Measurements from ENCODE around the gene ITGB4. TPM values are rescaled to one million over a fixed set of nuclear protein-coding genes. Genes with fewer than 3 reads are reported as not detected.

Gene ITGB4
- total RNA-seq, 1 experiment from 2014 or later: 568 TPM

Small RNA genes within 50 kb of the gene (microRNA-seq; reads per million reads assigned to microRNA genes)
- 1.2 reads per million for gene MIR4738 (ENCODE audit: borderline number of aligned reads)

Other genes starting within 250 kb of the ITGB4 start
- gene CASKIN2, start 205.9 kb upstream of the ITGB4 start, total RNA-seq (2021; ENCODE audit: unreplicated experiment): 38.4 TPM
- 87.3 TPM for gene TSEN54, start 204.9 kb upstream of the ITGB4 start, total RNA-seq (2021; ENCODE audit: unreplicated experiment)
- gene LLGL2, start 195.8 kb upstream of the ITGB4 start, total RNA-seq (2021; ENCODE audit: unreplicated experiment): 209 TPM
- 30.3 TPM for gene MYO15B, start 133.7 kb upstream of the ITGB4 start, total RNA-seq (2021; ENCODE audit: unreplicated experiment)
- gene SMIM5, start 88.0 kb upstream of the ITGB4 start, total RNA-seq (2021; ENCODE audit: unreplicated experiment): 0.12 TPM
- 83.3 TPM for gene RECQL5, start 54.3 kb upstream of the ITGB4 start, total RNA-seq (2021; ENCODE audit: unreplicated experiment)
- 149 TPM for gene SAP30BP, start 54.1 kb upstream of the ITGB4 start, total RNA-seq (2021; ENCODE audit: unreplicated experiment)
- gene GALK1, start 43.7 kb downstream of the ITGB4 start, total RNA-seq (2021; ENCODE audit: unreplicated experiment): 57.8 TPM
- gene UNK, start 63.3 kb downstream of the ITGB4 start, total RNA-seq (2021; ENCODE audit: unreplicated experiment): 40.6 TPM
- 20.2 TPM for gene UNC13D, start 122.9 kb downstream of the ITGB4 start, total RNA-seq (2021; ENCODE audit: unreplicated experiment)
- 132 TPM for gene WBP2, start 133.9 kb downstream of the ITGB4 start, total RNA-seq (2021; ENCODE audit: unreplicated experiment)
- gene TRIM47, start 157.1 kb downstream of the ITGB4 start, total RNA-seq (2021; ENCODE audit: unreplicated experiment): 86.7 TPM
- 53.0 TPM for gene TRIM65, start 175.5 kb downstream of the ITGB4 start, total RNA-seq (2021; ENCODE audit: unreplicated experiment)
- gene MRPL38, start 183.4 kb downstream of the ITGB4 start, total RNA-seq (2021; ENCODE audit: unreplicated experiment): 219 TPM
- gene FBF1, start 219.6 kb downstream of the ITGB4 start, total RNA-seq (2021; ENCODE audit: unreplicated experiment): 22.8 TPM